H1 (cell line): ENCODE results near the gene P4HA1. TPM values are rescaled to one million over a fixed set of nuclear protein-coding genes. Genes with fewer than 3 reads are reported as not detected.

ENCODE experiments used
- CTCF ChIA-PET: fragments of 300-600 bp; sonication (Branson Sonifier 250); formaldehyde crosslinking; loops from one replicate; lab custom pipeline; 2021; ENCODE audit not compliant: partially characterized antibody; lab: Charles Lee
- POLR2A ChIA-PET: fragments of 300-600 bp; sonication (Branson Sonifier 250); formaldehyde crosslinking; loops from one replicate; lab custom pipeline; 2021; ENCODE audit warnings: inconsistent platforms; ENCODE audit not compliant: partially characterized antibody; lab: Charles Lee
- DNase-seq, 2 experiments: peaks; one replicate each; pipeline versions ENCODE4 v3.0.0 to v3.0.0-alpha.2; 2010 to 2022; ENCODE audit warnings: low spot score in 2 of 2, low read depth in 1 of 2, mixed read lengths in 1 of 2
- FAIRE-seq: peaks from 2 replicates; lab custom pipeline; 2011; peaks lifted over from hg19 to GRCh38; lab: Jason Lieb, UNC
- H2AFZ ChIP-seq: 2 replicates; pipeline ENCODE4 v1.8.1; 2012; ENCODE audit warnings: low read length, inconsistent platforms
- H2AK5ac ChIP-seq: 2 replicates; pipeline ENCODE4 v1.6.1; 2013; ENCODE audit warnings: low read depth, low read length
- H2BK120ac ChIP-seq: replicated peaks from 2 replicates; pipeline ENCODE3; 2013; ENCODE audit warnings: low read depth, low read length, inconsistent platforms
- H2BK12ac ChIP-seq: 2 replicates; pipeline ENCODE4 v1.6.1; 2013; ENCODE audit warnings: low read depth, low read length
- H2BK15ac ChIP-seq: 2 replicates; pipeline ENCODE4 v1.6.1; 2013; ENCODE audit warnings: low read length
- H2BK20ac ChIP-seq: 2 replicates; pipeline ENCODE4 v1.6.1; 2013; ENCODE audit warnings: low read length
- H2BK5ac ChIP-seq: 2 replicates; pipeline ENCODE4 v1.6.1; 2013; ENCODE audit warnings: low read depth, low read length
- H3K14ac ChIP-seq: 2 replicates; pipeline ENCODE4 v1.6.1; 2013; ENCODE audit warnings: inconsistent platforms; ENCODE audit not compliant: insufficient read length
- H3K18ac ChIP-seq: 2 replicates; pipeline ENCODE4 v1.6.1; 2013; ENCODE audit warnings: low read length; ENCODE audit errors: extremely low read depth
- H3K23ac ChIP-seq: 2 replicates; pipeline ENCODE4 v1.6.1; 2013; ENCODE audit warnings: inconsistent platforms; ENCODE audit not compliant: insufficient read length
- H3K23me2 ChIP-seq: 2 replicates; pipeline ENCODE4 v1.6.1; 2013; ENCODE audit warnings: low read depth, low read length
- H3K27ac ChIP-seq: 2 replicates; pipeline ENCODE4 v1.6.1; 2011; ENCODE audit warnings: low read depth, low read length, inconsistent platforms
- H3K27me3 ChIP-seq, 4 experiments: replicated peaks in 1 of 4; 1 replicate in 1 of 4; 2 replicates in 3 of 4; pipeline versions ENCODE4 v1.6.1 to v1.8.1; 2011 to 2013; ENCODE audit warnings: low read length in 3 of 4, mild to moderate bottlenecking in 3 of 4, inconsistent platforms in 2 of 4, mixed read lengths in 2 of 4, moderate library complexity in 1 of 4; ENCODE audit not compliant: control insufficient read depth in 3 of 4, insufficient read depth in 3 of 4; ENCODE audit errors: extremely low read depth in 1 of 4
- H3K36me3 ChIP-seq, 4 experiments: 2 replicates each; pipeline versions ENCODE4 v1.6.1 to v1.8.1; 2011 to 2013; ENCODE audit warnings: mild to moderate bottlenecking in 4 of 4, low read length in 3 of 4, moderate library complexity in 2 of 4, control low read depth in 1 of 4, inconsistent platforms in 1 of 4; ENCODE audit not compliant: insufficient read depth in 4 of 4, control insufficient read depth in 2 of 4
- H3K4ac ChIP-seq: replicated peaks from 2 replicates; pipeline ENCODE3; 2013; ENCODE audit warnings: low read length, low read depth, mixed read lengths, inconsistent platforms; ENCODE audit not compliant: insufficient read length
- H3K4me1 ChIP-seq, 4 experiments: replicated peaks in 1 of 4; 1 replicate in 1 of 4; 2 replicates in 3 of 4; pipeline versions ENCODE4 v1.6.1 to v1.8.1; 2011 to 2013; ENCODE audit warnings: low read length in 3 of 4, inconsistent platforms in 2 of 4, mixed read lengths in 1 of 4; ENCODE audit not compliant: insufficient read depth in 4 of 4, control insufficient read depth in 3 of 4
- H3K4me2 ChIP-seq, 2 experiments: 2 replicates each; pipeline versions ENCODE4 v1.6.1 to v1.8.1; 2011 to 2013; ENCODE audit warnings: low read depth in 2 of 2, low read length in 2 of 2, control low read depth in 1 of 2, inconsistent platforms in 1 of 2, mild to moderate bottlenecking in 1 of 2; ENCODE audit not compliant: insufficient read depth in 1 of 2
- H3K4me3 ChIP-seq, 4 experiments: fragments of 200-600, 300-600 bp in 1 of 4; sonication (generic), shearing (Covaris generic), sonication (Bioruptor Twin) in 1 of 4; 2 replicates each; pipeline versions ENCODE4 v1.5.1 to v1.8.1; 2011 to 2016; ENCODE audit warnings: low read length in 4 of 4, low read depth in 3 of 4, control low read depth in 2 of 4, inconsistent platforms in 2 of 4, mild to moderate bottlenecking in 2 of 4, mixed read lengths in 1 of 4, moderate library complexity in 1 of 4; ENCODE audit not compliant: insufficient read depth in 2 of 4; ENCODE audit errors: extremely low read depth in 1 of 4
- H3K56ac ChIP-seq: replicated peaks from 2 replicates; pipeline ENCODE3; 2013; ENCODE audit warnings: low read depth, mild to moderate bottlenecking, mixed read lengths, low read length, inconsistent platforms; ENCODE audit not compliant: insufficient read length
- H3K79me1 ChIP-seq: 2 replicates; pipeline ENCODE4 v1.6.1; 2013; ENCODE audit warnings: low read depth, low read length, control low read depth
- H3K79me2 ChIP-seq, 2 experiments: 2 replicates each; pipeline versions ENCODE4 v1.6.1 to v1.8.1; 2012 to 2013; ENCODE audit warnings: low read length in 2 of 2, mild to moderate bottlenecking in 2 of 2, inconsistent platforms in 1 of 2; ENCODE audit not compliant: insufficient read depth in 2 of 2, control insufficient read depth in 1 of 2
- H3K9ac ChIP-seq, 4 experiments: replicated peaks in 1 of 4; 1 replicate in 1 of 4; 2 replicates in 3 of 4; pipeline versions ENCODE4 v1.6.1 to v1.8.1; 2011 to 2013; ENCODE audit warnings: low read depth in 3 of 4, low read length in 3 of 4, control low read depth in 2 of 4, mild to moderate bottlenecking in 2 of 4, moderate library complexity in 2 of 4, inconsistent platforms in 1 of 4; ENCODE audit errors: extremely low read depth in 1 of 4
- H3K9me3 ChIP-seq, 2 experiments: 2 replicates each; pipeline versions ENCODE4 v1.6.1 to v1.8.1; 2012 to 2013; ENCODE audit warnings: mild to moderate bottlenecking in 2 of 2, moderate library complexity in 2 of 2, control low read depth in 1 of 2, inconsistent platforms in 1 of 2, low read depth in 1 of 2, low read length in 1 of 2, mixed read lengths in 1 of 2; ENCODE audit not compliant: insufficient read depth in 2 of 2
- H4K20me1 ChIP-seq, 2 experiments: replicated peaks in 1 of 2; 2 replicates each; pipeline versions ENCODE3 to v1.8.1; 2011 to 2013; ENCODE audit warnings: inconsistent platforms in 2 of 2, low read length in 2 of 2, mild to moderate bottlenecking in 1 of 2; ENCODE audit not compliant: insufficient read depth in 2 of 2, control insufficient read depth in 1 of 2
- H4K5ac ChIP-seq: 2 replicates; pipeline ENCODE4 v1.6.1; 2013; ENCODE audit warnings: low read length, low read depth, mixed read lengths, inconsistent platforms; ENCODE audit not compliant: insufficient read length
- H4K8ac ChIP-seq: 2 replicates; pipeline ENCODE4 v1.8.0; 2013; ENCODE audit warnings: mild to moderate bottlenecking, moderate library complexity, low read length, inconsistent platforms; ENCODE audit not compliant: insufficient read depth; ENCODE audit errors: extremely low read depth
- H4K91ac ChIP-seq: replicated peaks from 2 replicates; pipeline ENCODE3; 2013; ENCODE audit warnings: low read length, mixed read lengths, inconsistent platforms; ENCODE audit not compliant: insufficient read length
- BCL11A ChIP-seq, 2 experiments: IDR thresholded peaks; one replicate each; pipeline ENCODE4 v1.6.1; 2011; ENCODE audit warnings: low read depth in 2 of 2, low read length in 2 of 2, mild to moderate bottlenecking in 2 of 2
- FOSL1 ChIP-seq: IDR thresholded peaks from 2 replicates; pipeline ENCODE4 v1.6.1; 2011; ENCODE audit warnings: mild to moderate bottlenecking, low read depth, low read length, moderate library complexity; ENCODE audit not compliant: insufficient read depth
- WGBS, 2 experiments: shearing (Covaris generic) in 1 of 2; methylation state at CpG; one replicate each; pipeline versions ENCODE4 v1.1.6 to v1.1.7; 2013 to 2015; ENCODE audit warnings: low lambda C conversion rate in 2 of 2, mixed read lengths in 2 of 2, inconsistent platforms in 1 of 2, low coverage in 1 of 2, missing lambda C conversion rate in 1 of 2; ENCODE audit not compliant: insufficient replicate concordance in 2 of 2, insufficient coverage in 1 of 2, insufficient read length in 1 of 2; ENCODE audit errors: extremely low coverage in 1 of 2, missing lambda C conversion rate in 1 of 2; 5-methylcytosine and 5-hydroxymethylcytosine counted together
- polyA plus RNA-seq, 7 experiments: library from polyadenylated mRNA; depleted of rRNA in 3 of 7; stranded (reverse) in 5 of 7; unstranded in 2 of 7; fragments of >200 nt in 5 of 7; fragments of 200-250 nt in 2 of 7; gene quantifications; 1 replicate in 5 of 7; 2 replicates in 1 of 7; 4 replicates in 1 of 7; pipeline versions ENCODE4 v1.2.1 to v1.2.3, GENCODE V29; 2011 to 2013; ENCODE audit warnings: missing spikeins in 2 of 7, mixed read lengths in 2 of 7
- total RNA-seq: library from RNA; stranded (reverse); fragmentation: NEBNext Ultra II Directional; extraction: Animal tissue kit (Norgen Biotek cat#: 25700); gene quantifications from 2 replicates; pipeline ENCODE4 v1.2.1, GENCODE V29; 2021

P4HA1 gene
- total and polyA plus RNA-seq, 2 of the 8 experiments (the other 6 are each of a cell fraction or from before 2014, with no cell fraction given), result 12.0 to 25.7 TPM

DNA sequence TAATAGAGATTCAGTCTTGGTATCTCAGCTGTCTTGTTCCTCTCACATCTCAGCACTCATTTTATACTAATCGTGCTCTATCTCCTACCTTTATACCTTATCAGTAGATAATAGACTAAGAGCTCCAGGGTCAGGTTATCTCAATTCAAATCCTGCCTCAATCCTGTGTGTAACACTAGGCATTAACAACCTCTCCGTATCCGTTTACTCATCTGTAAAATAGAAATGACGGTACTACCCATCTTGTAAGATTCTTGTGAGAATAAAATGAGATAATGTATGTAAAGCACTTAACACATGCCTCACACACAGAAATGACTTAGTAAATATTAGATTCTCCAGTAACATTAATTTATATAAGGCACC, 622 bp upstream of the P4HA1 start:
- POLR2A ChIA-PET, result interaction anchor here (0.7 to 8.0 kb wide), 13 partner anchors 11 to 822 kb away, joined by 3 to 82 read pairs (median 4); partner anchors contain the start of genes DNAJC9, ECD and NUDT13

More for the DNA sequence above, 622 bp upstream of the P4HA1 start:
- no peak overlapping the region for H3K23ac ChIP-seq
- H3K23me2 ChIP-seq, result no peaks in the 10 kb centered on the region; the same call in 1 of the 2 replicates
- no peak overlapping the region for H2BK15ac ChIP-seq
- H3K27ac ChIP-seq, result no peak overlapping the region
- peaks cover 0 to 2% (median 0%) of the 10 kb centered on the region in 4 experiments; a peak in 1 of 7 replicates for H3K4me1 ChIP-seq
- no peak overlapping the region for H3K18ac ChIP-seq
- H2AFZ ChIP-seq, result peak overlapping the region; percentile 43; the same call in 1 of the 2 replicates
- no peak overlapping the region for H3K4ac ChIP-seq
- peak overlapping the region; percentile 50 to 89 (median 78) for H3K4me3 ChIP-seq
- H4K91ac ChIP-seq, result no peak overlapping the region
- no peak for TF ChIP-seq BCL11A (IDR thresholded peaks at IDR 0.05; ENCODE audit: low read depth in 2 of 2, low read length in 2 of 2)
- TF ChIP-seq FOSL1, result no peak
- FAIRE-seq, result no peak
- H3K9me3 ChIP-seq, result no peaks in the 10 kb centered on the region
- no peak overlapping the region for H2BK120ac ChIP-seq
- peak overlapping the region in 2 of 4 experiments; percentile 72 to 79; a peak in 5 of 7 replicates for H3K9ac ChIP-seq
- no peak overlapping the region for H3K14ac ChIP-seq
- H2BK5ac ChIP-seq, result no peak overlapping the region
- no peak overlapping the region for H2AK5ac ChIP-seq
- H3K4me2 ChIP-seq, result peak overlapping the region; percentile 78 to 87
- WGBS, 2 experiments, result 72% methylated on average over 4 of the region's 4 CpGs; no CpG with 5 or more reads in 1 of the 2 experiments
- H3K56ac ChIP-seq, result no peak overlapping the region
- peaks cover 2% of the 10 kb centered on the region; the same call in 1 of the 2 replicates for H3K79me1 ChIP-seq
- no peaks in the 10 kb centered on the region for H4K20me1 ChIP-seq
- no peaks in the 10 kb centered on the region for H3K27me3 ChIP-seq
- no peaks in the 10 kb centered on the region for H3K36me3 ChIP-seq
- H4K8ac ChIP-seq, result no peak overlapping the region
- H4K5ac ChIP-seq, result no peak overlapping the region
- no peak overlapping the region for H2BK12ac ChIP-seq
- peaks cover 0 to 24% of the 10 kb centered on the region in 2 experiments; a peak in 3 of 4 replicates for H3K79me2 ChIP-seq
- DNase-seq, result no peak
- no peak overlapping the region for H2BK20ac ChIP-seq
- CTCF ChIA-PET, result interaction anchor here (0.7 to 6.9 kb wide), 5 partner anchors 12 to 681 kb away, joined by 3 to 41 read pairs (median 4); partner anchors contain the start of gene NUDT13
